Stomach (tissue), 9 donors: ENCODE data around the gene TNK2. TPM values are rescaled to one million over a fixed set of nuclear protein-coding genes. Genes with fewer than 3 reads are reported as not detected.

ENCODE experiments used
- DNase-seq, 2 donors: peaks; one replicate each; pipeline versions ENCODE4 v3.0.0 to v3.0.0-alpha.2; 2013 to 2019
- H3K27ac ChIP-seq, 5 donors: fragments of 200-600 bp in 4 of 5; sonication (generic) in 4 of 5; one replicate each; pipeline ENCODE4 v1.5.1; 2013 to 2019; ENCODE audit warnings: mild to moderate bottlenecking in 1 of 5, moderate library complexity in 1 of 5
- H3K27me3 ChIP-seq, 3 donors: fragments of 200-600 bp; sonication (generic); one replicate each; pipeline ENCODE4 v1.5.1; 2017 to 2019; ENCODE audit warnings: mixed run types in 1 of 3
- H3K36me3 ChIP-seq, 4 donors: fragments of 200-600 bp; sonication (generic); 1 replicate in 3 of 4; 2 replicates in 1 of 4; pipeline ENCODE4 v1.5.1; 2016 to 2019
- H3K4me1 ChIP-seq, 4 donors: fragments of 200-600 bp; sonication (generic); one replicate each; pipeline ENCODE4 v1.5.1; 2016 to 2019
- H3K4me3 ChIP-seq, 4 donors: fragments of 200-600 bp; sonication (generic) in 3 of 4; one replicate each; pipeline ENCODE4 v1.5.1; 2016 to 2019; ENCODE audit warnings: mild to moderate bottlenecking in 1 of 4
- H3K9me3 ChIP-seq, 4 donors: fragments of 200-600 bp; sonication (generic); one replicate each; pipeline ENCODE4 v1.5.1; 2016 to 2019
- CTCF ChIP-seq, 7 experiments: fragments of 450-650 bp in 4 of 7; fragments of 200-600 bp in 3 of 7; sonication (generic) in 3 of 7; IDR thresholded peaks; one replicate each; pipeline ENCODE4 v1.5.1; 2016 to 2019; ENCODE audit warnings: antibody characterized with exemption in 7 of 7, control low read depth in 2 of 7, mild to moderate bottlenecking in 1 of 7
- EP300 ChIP-seq: sonication (generic); formaldehyde crosslinking; IDR thresholded peaks from one replicate; pipeline ENCODE4 v1.6.1; 2017; ENCODE audit warnings: antibody characterized with exemption
- POLR2A ChIP-seq, 4 donors: fragments of 450-650 bp; IDR thresholded peaks; one replicate each; pipeline ENCODE4 v1.6.1; 2016; ENCODE audit warnings: antibody characterized with exemption in 4 of 4, control low read depth in 2 of 4, mild to moderate bottlenecking in 1 of 4, moderate library complexity in 1 of 4
- POLR2AphosphoS5 ChIP-seq, 3 donors: sonication (generic); formaldehyde crosslinking; IDR thresholded peaks; one replicate each; pipeline ENCODE4 v1.6.1; 2016; ENCODE audit warnings: antibody characterized with exemption in 3 of 3
- whole genome bisulfite sequencing, 5 donors: extraction: QIAGEN DNeasy Blood & Tissue Kit in 3 of 5; methylation state at CpG; one replicate each; pipeline versions ENCODE4 v1.1.5 to v1.1.7; 2013 to 2018; 5-methylcytosine and 5-hydroxymethylcytosine counted together
- intact Hi-C: fragments of 100-400 bp; cut with DNase I; formaldehyde crosslinking; loops from one replicate; pipeline ENCODE4 v1.15.1; 2023; ENCODE audit warnings: low total_unique reads
- polyA plus RNA-seq, 3 donors: library from polyadenylated mRNA; stranded (reverse); fragments of 200-250 nt; gene quantifications; one replicate each; pipeline ENCODE4 v1.2.3, GENCODE V29; 2013
- total RNA-seq, 5 donors: library from RNA; depleted of rRNA; stranded (reverse); fragments of >200 nt; gene quantifications; one replicate each; pipeline versions ENCODE4 v1.1.0 to v1.2.3, GENCODE V29; 2014 to 2016
- donor health status: healthy with polysubstance abuse.
- donor health status: Bipolar disorder and iron deficiency.
- donor health status: healthy.

Gene TNK2
- total and polyA plus RNA-seq, 8 donors: 6.1 to 431 (median 38.6) TPM

- intact Hi-C loops: no loop called here
- Histone ChIP-seq H3K4me3 (peak overlapping the region in 1 of 4 donors; percentile 33), H3K36me3 (peaks cover 22 to 78% (median 67%) of the 10 kb centered on the region in 4 donors), H3K27ac (peak overlapping the region in 4 of 5 donors; percentile 9 to 74 (median 58)), H3K4me1 (peaks cover 13 to 40% (median 17%) of the 10 kb centered on the region in 4 donors), H3K27me3 (no peaks in the 10 kb centered on the region), H3K9me3 (no peaks in the 10 kb centered on the region)
- WGBS, 5 donors: 52 to 91% (median 63%) methylated on average over 8 to 28 of the region's 28 CpGs
- peak; percentile 81 to 91 for DNase-seq
- TF ChIP-seq EP300 (no peak), POLR2AphosphoS5 (IDR thresholded peaks at IDR 0.05) (peak in 2 of 3 donors; percentile 43 to 49)
These were observed 31.9 kb downstream of the TNK2 start for GRCh38 chr3:195876297-195877064.

- WGBS, 5 donors: 93 to 95% (median 94%) methylated on average over 25 to 35 of the region's 35 CpGs
- intact Hi-C loops: no loop called here
- no peaks in the 10 kb centered on the region for H3K27me3 ChIP-seq
- no peak for TF ChIP-seq CTCF (IDR thresholded peaks at IDR 0.05)
- TF ChIP-seq POLR2A (IDR thresholded peaks at IDR 0.05): no peak
- TF ChIP-seq POLR2AphosphoS5 (IDR thresholded peaks at IDR 0.05): no peak
- no peak for TF ChIP-seq EP300
- no peaks in the 10 kb centered on the region for H3K9me3 ChIP-seq
- peaks cover 13 to 40% (median 17%) of the 10 kb centered on the region in 4 donors for H3K4me1 ChIP-seq
- DNase-seq: no peak
- peaks cover 24 to 86% (median 75%) of the 10 kb centered on the region in 4 donors for H3K36me3 ChIP-seq
- H3K27ac ChIP-seq: peak overlapping the region in 1 of 5 donors; percentile 74
- H3K4me3 ChIP-seq: peak overlapping the region in 1 of 4 donors; percentile 33
These were observed 32.7 kb downstream of the TNK2 start for GRCh38 chr3:195875482-195876236.

- DNase-seq: peak in 1 of 2 donors; percentile 43
- Histone ChIP-seq H3K27ac (peak overlapping the region in 1 of 5 donors; percentile 12), H3K27me3 (no peaks in the 10 kb centered on the region), H3K36me3 (peaks cover 22 to 91% (median 83%) of the 10 kb centered on the region in 4 donors), H3K9me3 (no peaks in the 10 kb centered on the region), H3K4me1 (peaks cover 13 to 48% (median 17%) of the 10 kb centered on the region in 4 donors), H3K4me3 (no peak overlapping the region)
- WGBS, 5 donors: 79 to 91% (median 87%) methylated on average over 6 to 26 of the region's 26 CpGs
- TF ChIP-seq POLR2A (IDR thresholded peaks at IDR 0.05): no peak
- no peak for TF ChIP-seq POLR2AphosphoS5 (IDR thresholded peaks at IDR 0.05)
- no peak for TF ChIP-seq CTCF (IDR thresholded peaks at IDR 0.05)
- no peak for TF ChIP-seq EP300
- intact Hi-C loops: no loop called here
These were observed 34.4 kb downstream of the TNK2 start for GRCh38 chr3:195873971-195874370.

DNA sequence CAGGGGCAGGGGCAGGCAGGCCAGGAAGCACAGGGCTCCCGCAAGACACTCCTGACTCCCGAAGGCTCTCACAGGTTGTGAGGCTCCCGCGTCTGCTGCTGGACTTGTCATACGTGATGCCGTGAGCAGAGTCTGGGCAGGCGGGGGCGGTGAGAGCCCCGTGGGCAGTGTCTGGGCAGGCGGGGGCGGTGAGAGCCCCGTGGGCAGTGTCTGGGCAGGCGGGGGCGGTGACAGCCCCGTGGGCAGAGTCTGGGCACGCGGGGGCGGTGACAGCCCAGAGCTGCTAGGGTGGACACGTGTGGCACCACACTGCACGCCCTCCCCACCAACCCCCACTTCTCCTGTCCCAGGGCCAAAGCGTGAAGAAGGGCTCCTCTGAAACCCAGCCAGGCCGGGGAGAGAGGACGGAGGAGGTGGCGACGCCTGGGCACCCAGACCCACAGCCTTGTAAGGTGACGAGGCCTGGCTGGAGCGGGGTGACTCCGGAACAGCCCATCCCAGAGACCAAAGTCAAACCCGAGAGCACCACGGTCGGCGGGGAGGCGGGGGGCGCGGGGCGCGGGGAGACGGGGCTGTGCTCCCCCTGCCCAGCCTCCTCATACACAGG, 35.0 kb downstream of the TNK2 start:
- no peak for TF ChIP-seq CTCF (IDR thresholded peaks at IDR 0.05)
- no peak for TF ChIP-seq POLR2AphosphoS5 (IDR thresholded peaks at IDR 0.05)
- TF ChIP-seq EP300: no peak
- no peak for TF ChIP-seq POLR2A (IDR thresholded peaks at IDR 0.05)
- Histone ChIP-seq H3K36me3 (peaks cover 17 to 91% (median 83%) of the 10 kb centered on the region in 4 donors), H3K4me3 (no peak overlapping the region), H3K9me3 (no peaks in the 10 kb centered on the region), H3K27ac (peak overlapping the region in 1 of 5 donors; percentile 12), H3K27me3 (no peaks in the 10 kb centered on the region), H3K4me1 (peaks cover 13 to 46% (median 15%) of the 10 kb centered on the region in 4 donors)
- 65 to 94% (median 88%) methylated on average over 13 to 38 of the region's 38 CpGs for WGBS, 5 donors
- DNase-seq: no peak
- intact Hi-C loops: no loop called here
